T-helper 2 cell treated with Interferon-gamma antibody and Interleukin-4, amounts not matched to agents 5 μg/mL and 100 μg/mL, for 36 hours (primary cell): ENCODE measurements around the gene SYT14.
"Not testable (repeated sequence)": the region's sequence is repeated elsewhere in the genome, so short reads cannot be mapped to it uniquely, and the experiment has no call there.

Experiments used
- DNase-seq: peaks from one replicate; pipeline ENCODE4 v3.0.0; 2021; ENCODE audit warnings: low spot score
- H3K27ac Mint-ChIP-seq: one replicate; pipeline ENCODE4 v1.8.0; 2021; ENCODE audit warnings: mild to moderate bottlenecking, mixed read lengths
- H3K27me3 Mint-ChIP-seq: one replicate; pipeline ENCODE4 v1.8.0; 2021; ENCODE audit warnings: low read depth, mixed read lengths
- H3K36me3 Mint-ChIP-seq: one replicate; pipeline ENCODE4 v1.8.0; 2021; ENCODE audit warnings: low read depth, mixed read lengths
- H3K4me1 Mint-ChIP-seq: one replicate; pipeline ENCODE4 v1.8.0; 2021; ENCODE audit warnings: low read depth, mixed read lengths
- H3K4me3 Mint-ChIP-seq: one replicate; pipeline ENCODE4 v1.8.0; 2022; ENCODE audit warnings: mild to moderate bottlenecking, moderate library complexity, mixed read lengths
- H3K9me3 Mint-ChIP-seq: one replicate; pipeline ENCODE4 v1.8.0; 2021; ENCODE audit warnings: mixed read lengths

The SYT14 gene

DNA sequence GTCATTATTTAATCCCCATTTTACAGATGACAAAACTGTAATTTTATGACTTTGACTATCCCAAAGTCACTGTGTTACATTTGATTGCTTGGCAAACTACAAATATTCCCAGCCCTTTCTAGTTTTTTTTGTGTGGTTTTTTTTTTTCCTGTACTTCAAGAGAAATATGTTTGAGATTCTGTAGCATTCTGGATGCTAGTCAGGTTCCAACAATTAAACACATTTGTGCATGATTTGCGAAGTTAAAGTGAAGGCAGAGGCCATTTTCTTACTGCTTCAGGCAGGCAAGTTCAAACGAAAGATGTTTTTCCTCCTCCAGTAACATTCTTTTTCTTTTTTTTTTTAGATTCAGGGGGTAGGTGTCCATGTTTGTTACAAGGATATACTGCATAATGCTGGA lies 186.7 kb downstream of the SYT14 start:
- H3K4me1 Mint-ChIP-seq, result no peaks in the 10 kb centered on the region
- peaks cover 6% of the 10 kb centered on the region for H3K27me3 Mint-ChIP-seq
- DNase-seq, result no peak
- no peaks in the 10 kb centered on the region for H3K9me3 Mint-ChIP-seq
- no peaks in the 10 kb centered on the region for H3K36me3 Mint-ChIP-seq
- no peak overlapping the region for H3K4me3 Mint-ChIP-seq
- H3K27ac Mint-ChIP-seq, result no peak overlapping the region

DNA sequence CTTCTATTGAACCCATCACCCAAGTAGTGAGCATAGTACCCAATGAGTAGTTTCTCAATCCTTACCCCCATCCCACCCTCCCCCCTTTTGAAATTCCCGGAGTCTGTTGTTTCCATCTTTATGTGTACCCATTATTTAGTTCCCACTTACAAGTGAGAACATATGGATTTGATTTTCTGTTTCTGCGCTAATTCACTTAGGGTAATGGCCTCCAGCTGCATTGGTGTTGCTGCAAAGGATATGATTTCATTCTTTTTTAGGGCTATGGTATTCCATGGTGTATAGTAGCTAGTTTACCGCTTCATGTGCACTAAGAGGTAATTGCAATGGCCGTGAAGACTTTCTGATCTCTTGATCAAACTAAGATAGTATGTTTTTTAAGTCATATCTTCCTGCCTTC lies 187.1 kb downstream of the SYT14 start:
- no peaks in the 10 kb centered on the region for H3K36me3 Mint-ChIP-seq

DNA sequence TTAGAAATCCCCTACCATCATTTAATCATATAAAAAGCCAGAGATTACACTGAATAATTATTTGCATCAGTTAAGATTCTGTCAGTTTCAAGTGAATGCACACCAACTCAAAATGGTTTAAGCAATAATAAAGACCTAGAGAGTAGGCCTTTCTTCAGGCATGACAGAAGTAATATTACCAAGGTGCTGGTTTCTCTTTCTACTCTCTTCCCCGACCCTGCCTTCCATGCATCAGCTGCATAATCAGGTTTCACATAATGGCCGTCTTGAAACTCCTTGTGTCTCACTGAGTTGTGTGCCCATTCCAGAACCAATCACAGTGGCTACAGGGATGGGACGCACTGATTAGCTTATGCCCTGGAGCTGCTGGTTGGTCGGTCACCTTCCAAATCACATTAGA lies 191.1 kb downstream of the SYT14 start:
- H3K4me1 Mint-ChIP-seq, result peaks cover 2% of the 10 kb centered on the region
- peaks cover 2% of the 10 kb centered on the region for H3K27me3 Mint-ChIP-seq
- H3K27ac Mint-ChIP-seq, result no peak overlapping the region
- no peak for DNase-seq
- no peaks in the 10 kb centered on the region for H3K9me3 Mint-ChIP-seq
- H3K36me3 Mint-ChIP-seq, result no peaks in the 10 kb centered on the region
- H3K4me3 Mint-ChIP-seq, result no peak overlapping the region

More for the DNA sequence above, 187.1 kb downstream of the SYT14 start:
- Mint-ChIP-seq H3K27ac (no peak overlapping the region), H3K4me3 (no peak overlapping the region), H3K4me1 (peaks cover 2% of the 10 kb centered on the region), H3K27me3 (peaks cover 6% of the 10 kb centered on the region), H3K9me3 (no peaks in the 10 kb centered on the region)
- no peak for DNase-seq

DNA sequence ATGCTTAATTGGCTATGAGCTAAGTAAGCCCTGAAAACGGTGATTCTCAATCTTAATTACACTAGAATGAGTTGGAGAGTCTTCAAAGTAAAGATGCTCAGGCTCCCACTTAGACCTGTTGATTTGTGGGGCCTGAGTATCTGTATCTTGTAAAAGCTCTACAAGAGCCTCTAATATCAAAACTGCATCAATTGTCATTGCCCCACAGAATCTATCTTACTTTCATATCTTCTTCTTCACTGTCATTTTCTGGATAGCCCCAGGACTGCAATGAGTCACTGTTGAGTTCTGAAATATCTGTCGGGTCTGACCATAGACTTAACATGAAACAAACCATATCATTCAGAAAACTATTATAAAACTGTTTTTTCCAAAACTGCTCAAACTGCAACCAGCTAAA lies 191.7 kb downstream of the SYT14 start:
- Mint-ChIP-seq H3K4me1 (peaks cover 2% of the 10 kb centered on the region), H3K4me3 (no peak overlapping the region), H3K9me3 (no peaks in the 10 kb centered on the region), H3K27ac (no peak overlapping the region), H3K36me3 (no peaks in the 10 kb centered on the region), H3K27me3 (no peaks in the 10 kb centered on the region)
- DNase-seq, result no peak

DNA sequence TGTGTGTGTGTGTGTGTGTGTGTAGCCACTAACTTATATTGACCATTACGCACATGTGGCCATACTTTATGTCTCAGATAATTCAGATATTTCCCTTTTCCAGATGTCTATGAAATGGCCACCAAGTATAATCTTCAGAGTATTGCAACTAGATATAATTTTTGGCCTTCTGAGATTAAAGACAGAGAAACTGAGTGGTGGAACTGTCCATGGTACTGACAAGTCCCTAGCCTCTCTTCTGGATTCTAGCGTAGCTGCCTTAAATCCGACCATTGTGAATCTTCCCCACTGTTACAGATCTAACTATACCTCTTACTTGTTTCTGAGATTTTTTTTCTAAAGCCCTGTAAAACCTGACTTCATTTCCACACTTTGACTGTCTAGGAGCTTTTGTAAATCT lies 194.6 kb downstream of the SYT14 start:
- H3K4me1 Mint-ChIP-seq, result peaks cover 2% of the 10 kb centered on the region
- H3K9me3 Mint-ChIP-seq, result no peaks in the 10 kb centered on the region
- H3K27ac Mint-ChIP-seq, result no peak overlapping the region
- H3K36me3 Mint-ChIP-seq, result no peaks in the 10 kb centered on the region
- no peak for DNase-seq
- H3K27me3 Mint-ChIP-seq, result no peaks in the 10 kb centered on the region
- no peak overlapping the region for H3K4me3 Mint-ChIP-seq

DNA sequence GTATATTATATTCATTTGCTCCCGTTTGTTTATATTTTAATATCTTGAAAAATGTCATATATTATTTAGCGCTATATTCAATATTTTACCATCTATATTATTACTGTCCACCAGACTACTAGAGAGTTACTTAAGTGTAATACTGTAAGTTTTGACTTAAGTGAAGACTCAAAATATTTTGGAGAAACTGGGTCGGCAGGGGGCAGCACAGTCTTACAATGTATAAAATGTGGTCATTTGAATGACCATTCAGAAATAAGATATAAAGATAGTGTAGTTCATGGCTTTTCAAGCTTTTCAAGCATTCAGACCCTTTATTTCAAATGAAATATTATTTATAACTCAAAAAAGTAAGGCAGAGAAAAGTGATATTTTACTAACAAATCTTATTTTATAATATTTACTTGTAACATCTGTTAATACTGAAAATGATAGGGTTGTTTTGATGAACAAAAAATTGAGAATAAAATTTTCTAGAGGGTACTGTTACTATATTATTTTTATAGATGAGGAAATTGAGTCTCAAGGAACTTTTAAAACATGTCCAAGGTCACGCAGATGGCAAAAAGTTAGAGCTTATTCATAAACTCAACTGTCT lies 205.5 kb downstream of the SYT14 start:
- Mint-ChIP-seq H3K4me1 (no peaks in the 10 kb centered on the region), H3K27me3 (no peaks in the 10 kb centered on the region), H3K36me3 (no peaks in the 10 kb centered on the region), H3K9me3 (no peaks in the 10 kb centered on the region), H3K4me3 (no peak overlapping the region), H3K27ac (no peak overlapping the region)
- DNase-seq, result peak; percentile 13

DNA sequence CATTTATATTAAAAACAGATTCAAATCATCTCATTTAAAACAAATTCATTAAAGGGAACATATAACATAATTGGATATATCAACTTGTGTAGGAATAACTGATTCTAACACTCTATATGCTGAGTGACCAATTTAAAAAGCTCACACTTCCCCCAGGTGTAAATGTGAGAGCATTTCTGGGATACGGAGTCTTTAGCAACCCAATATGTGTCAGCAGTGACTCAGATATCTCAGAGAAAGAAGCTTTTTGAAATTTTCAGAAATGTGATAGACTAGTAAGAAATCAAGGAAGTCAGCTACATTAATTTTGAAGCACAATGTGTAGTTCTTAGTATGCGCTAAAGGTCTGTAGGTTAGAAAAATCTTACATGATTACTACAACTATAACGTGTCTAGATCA lies 206.7 kb downstream of the SYT14 start:
- Mint-ChIP-seq H3K27ac (no peak overlapping the region), H3K4me3 (no peak overlapping the region), H3K9me3 (no peaks in the 10 kb centered on the region), H3K36me3 (no peaks in the 10 kb centered on the region), H3K27me3 (no peaks in the 10 kb centered on the region), H3K4me1 (no peaks in the 10 kb centered on the region)
- no peak for DNase-seq

DNA sequence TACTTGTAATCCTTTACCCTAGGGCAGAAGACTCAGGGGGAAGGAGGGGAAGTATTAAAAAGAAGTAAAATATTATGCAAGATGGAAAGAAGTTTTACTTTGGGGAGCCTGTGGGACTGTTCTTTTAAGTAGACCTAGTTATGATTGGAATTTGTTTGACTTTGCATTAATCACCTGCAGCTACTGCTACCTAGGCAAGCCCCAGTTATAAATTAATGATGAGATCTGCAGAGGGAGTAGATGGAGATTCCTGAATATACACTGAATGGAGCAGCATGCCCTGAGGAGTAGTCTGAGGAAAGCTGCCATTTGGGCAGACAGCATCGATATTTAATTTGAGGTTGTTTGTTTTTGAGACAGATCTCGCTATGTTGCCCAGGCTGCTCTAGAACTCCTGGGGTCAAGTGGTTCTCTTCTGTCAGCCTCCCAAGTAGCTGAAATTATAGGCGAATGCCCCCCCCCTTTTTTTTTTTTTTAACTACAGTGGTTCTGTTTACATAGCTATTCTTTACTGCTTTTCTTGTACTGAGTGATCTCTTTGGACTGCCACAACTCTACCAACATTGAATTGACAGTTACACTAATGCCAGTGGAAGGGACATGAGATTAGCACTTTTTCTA lies 213.1 kb downstream of the SYT14 start:
- Mint-ChIP-seq H3K36me3 (no peaks in the 10 kb centered on the region), H3K9me3 (no peaks in the 10 kb centered on the region), H3K27ac (no peak overlapping the region), H3K4me1 (no peaks in the 10 kb centered on the region), H3K27me3 (peaks cover 2% of the 10 kb centered on the region), H3K4me3 (no peak overlapping the region)
- DNase-seq, result no peak

DNA sequence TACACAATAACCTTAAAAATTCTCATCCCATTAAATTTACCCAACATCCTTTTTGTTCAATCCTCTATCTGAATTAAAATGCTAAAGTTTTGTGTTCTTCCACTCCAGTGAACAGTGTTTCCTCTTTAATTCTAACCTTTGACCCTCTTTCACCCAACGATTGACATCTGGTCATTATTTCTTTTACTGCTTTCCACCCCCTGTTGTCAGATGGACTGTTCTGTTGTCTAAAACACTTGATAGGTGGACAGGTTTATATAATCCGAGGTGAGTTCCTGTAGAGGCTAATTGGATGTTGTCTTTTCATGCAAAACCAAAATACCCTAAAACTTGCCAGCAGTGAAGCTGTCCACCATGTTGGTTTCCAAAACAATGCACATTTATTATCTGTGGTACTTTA lies 221.2 kb downstream of the SYT14 start:
- Mint-ChIP-seq H3K27me3 (no peaks in the 10 kb centered on the region), H3K4me3 (no peak overlapping the region), H3K27ac (no peak overlapping the region), H3K9me3 (no peaks in the 10 kb centered on the region), H3K4me1 (no peaks in the 10 kb centered on the region), H3K36me3 (no peaks in the 10 kb centered on the region)
- DNase-seq, result no peak

DNA sequence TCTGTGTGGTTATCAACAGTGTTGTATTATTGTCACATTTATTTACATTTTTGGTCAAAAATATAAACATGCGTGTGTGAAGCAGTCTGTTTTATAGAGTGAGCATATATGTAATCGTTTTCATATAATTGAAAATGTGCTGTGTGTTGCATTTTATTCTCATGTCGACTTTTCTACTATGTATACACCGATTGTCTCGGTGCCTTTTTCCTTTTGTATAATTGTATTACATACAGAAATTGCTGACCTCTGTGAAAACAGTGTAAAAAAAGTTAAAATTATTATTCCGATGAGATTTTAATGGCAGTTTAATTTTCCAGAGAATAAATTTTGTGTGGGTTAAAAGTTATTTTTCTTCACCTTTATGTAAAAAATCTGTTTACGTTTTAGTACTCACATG lies 232.2 kb downstream of the SYT14 start:
- no peaks in the 10 kb centered on the region for H3K27me3 Mint-ChIP-seq
- no peak overlapping the region for H3K4me3 Mint-ChIP-seq
- H3K36me3 Mint-ChIP-seq, result no peaks in the 10 kb centered on the region
- no peaks in the 10 kb centered on the region for H3K4me1 Mint-ChIP-seq
- no peak overlapping the region for H3K27ac Mint-ChIP-seq
- no peaks in the 10 kb centered on the region for H3K9me3 Mint-ChIP-seq
- no peak for DNase-seq

DNA sequence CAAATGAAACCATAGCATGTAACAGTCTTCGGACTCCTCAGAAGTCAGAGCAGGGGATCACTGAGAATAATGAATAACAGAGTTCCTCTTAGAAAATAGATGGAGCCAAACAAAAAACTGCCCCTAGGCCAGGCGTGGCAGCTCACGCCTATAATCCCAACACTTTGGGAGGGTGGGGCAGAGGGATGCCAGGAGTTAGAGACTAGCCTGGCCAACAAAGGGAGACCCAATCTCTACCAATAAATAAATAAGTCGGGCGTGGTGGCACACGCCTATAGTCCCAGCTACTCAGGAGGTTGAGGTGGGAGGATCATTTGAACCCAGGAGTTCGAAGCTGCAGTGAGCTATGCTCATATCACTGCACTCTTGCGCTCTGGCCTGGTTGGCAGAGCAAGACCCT lies 236.1 kb downstream of the SYT14 start:
- DNase-seq, result no peak
- Mint-ChIP-seq H3K27ac (no peak overlapping the region), H3K4me3 (no peak overlapping the region), H3K4me1 (no peaks in the 10 kb centered on the region), H3K36me3 (no peaks in the 10 kb centered on the region), H3K9me3 (no peaks in the 10 kb centered on the region), H3K27me3 (no peaks in the 10 kb centered on the region)

DNA sequence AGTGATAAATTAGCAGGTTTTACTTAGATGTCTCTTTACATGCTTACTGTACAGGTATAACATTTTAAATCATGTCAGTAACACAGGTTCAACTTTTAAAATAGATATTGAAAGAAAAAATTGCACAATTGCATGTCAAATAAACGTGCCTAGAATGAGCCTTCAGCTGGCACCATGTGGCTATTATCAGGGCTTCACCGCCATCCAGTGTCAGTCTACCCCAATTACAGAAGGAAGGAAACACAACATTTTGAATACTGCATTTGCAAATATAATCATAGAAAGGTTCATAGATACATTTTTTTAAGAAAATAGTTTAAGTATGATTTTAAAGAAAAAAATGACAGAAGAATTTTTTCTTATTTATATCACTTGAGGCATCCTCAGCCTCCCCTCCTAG lies 247.0 kb downstream of the SYT14 start:
- Mint-ChIP-seq H3K36me3 (no peaks in the 10 kb centered on the region), H3K27me3 (no peaks in the 10 kb centered on the region), H3K4me3 (no peak overlapping the region), H3K9me3 (no peaks in the 10 kb centered on the region), H3K4me1 (no peaks in the 10 kb centered on the region), H3K27ac (no peak overlapping the region)
- DNase-seq, result no peak

DNA sequence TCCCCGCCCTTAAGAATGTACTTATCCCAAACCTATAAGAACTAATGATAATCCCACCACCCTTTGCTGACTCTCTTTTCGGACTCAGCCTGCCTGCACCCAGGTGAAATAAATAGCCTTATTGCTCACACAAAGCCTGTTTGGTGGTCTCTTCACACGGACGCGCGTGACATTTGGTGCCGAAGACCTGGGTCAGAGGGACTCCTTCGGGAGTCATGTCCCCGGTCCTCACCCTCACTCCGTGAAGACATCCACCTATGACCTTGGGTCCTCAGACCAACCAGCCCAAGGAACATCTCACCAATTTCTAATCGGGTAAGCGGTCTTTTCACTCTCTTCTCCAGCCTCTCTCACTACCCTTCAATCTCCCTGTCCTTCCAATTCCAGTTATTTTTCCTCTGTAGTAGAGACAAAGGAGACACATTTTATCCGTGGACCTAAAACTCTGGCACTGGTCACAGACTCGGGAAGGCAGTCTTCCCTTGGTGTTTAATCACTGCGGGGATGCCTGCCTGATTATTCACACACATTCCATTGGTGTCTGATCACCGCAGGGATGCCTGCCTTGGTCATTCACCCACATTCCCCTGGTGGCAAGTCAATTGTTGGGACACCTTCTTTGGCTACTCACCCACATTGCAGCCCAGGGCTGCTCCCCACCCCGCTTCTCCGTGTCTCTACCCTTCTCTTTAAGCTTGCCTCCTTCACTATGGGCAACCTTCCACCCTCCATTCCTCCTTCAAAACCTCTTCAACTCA lies 250.0 kb downstream of the SYT14 start:
- DNase-seq, H3K36me3 Mint-ChIP-seq, H3K4me3 Mint-ChIP-seq, H3K27ac Mint-ChIP-seq, H3K9me3 Mint-ChIP-seq, H3K4me1 Mint-ChIP-seq, H3K27me3 Mint-ChIP-seq: not testable (repeated sequence)

DNA sequence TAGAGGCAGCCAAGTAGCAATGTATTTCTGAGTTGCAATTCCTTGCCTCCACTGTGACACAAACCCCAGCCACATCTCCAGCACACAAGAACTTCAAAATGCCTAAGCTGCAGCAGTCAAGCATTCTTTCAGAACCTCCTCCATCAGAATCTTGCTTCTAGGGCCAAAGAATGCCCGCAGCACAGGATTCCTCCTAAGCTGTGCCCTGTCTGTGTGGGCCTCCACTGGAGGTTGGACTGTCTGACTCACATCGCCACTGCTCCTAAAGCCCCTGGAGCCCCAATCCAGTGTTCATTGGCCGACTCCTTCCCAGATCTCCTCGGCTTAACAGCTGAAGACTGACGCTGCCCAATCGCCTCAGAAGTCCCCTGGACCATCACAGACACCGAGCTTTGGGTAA lies 251.4 kb downstream of the SYT14 start:
- DNase-seq, result no peak
- H3K27me3 Mint-ChIP-seq, result no peaks in the 10 kb centered on the region
- H3K27ac Mint-ChIP-seq, result no peak overlapping the region
- H3K4me1 Mint-ChIP-seq, result no peaks in the 10 kb centered on the region
- no peak overlapping the region for H3K4me3 Mint-ChIP-seq
- H3K9me3 Mint-ChIP-seq, result no peaks in the 10 kb centered on the region
- no peaks in the 10 kb centered on the region for H3K36me3 Mint-ChIP-seq
